Measurements from ENCODE around the gene MBNL2. TPM values are rescaled to one million over a fixed set of nuclear protein-coding genes. Genes with fewer than 3 reads are reported as not detected.

MBNL2 gene
- total and polyA plus RNA-seq, 2 experiments from 2014 or later: 0.55 to 3.2 TPM

- TF ChIP-seq CTCF (conservative IDR thresholded peaks at IDR 0.05; ENCODE audit: low read depth in 2 of 2): no peak
- DNase-seq (ENCODE audit: low spot score) (no peak), ATAC-seq (no peak)
- peaks cover 13% of the 10 kb centered on the region for H3K4me1 Mint-ChIP-seq
- H3K27me3 ChIP-seq (ENCODE audit: insufficient read depth): no peaks in the 10 kb centered on the region
- no peak overlapping the region for H3K4me3 ChIP-seq
- H3K27me3 Mint-ChIP-seq (ENCODE audit: insufficient read depth, low read depth, poor library complexity): no peaks in the 10 kb centered on the region
- H3K36me3 Mint-ChIP-seq (ENCODE audit: low read depth): no peaks in the 10 kb centered on the region
- H3K27ac Mint-ChIP-seq: no peak overlapping the region
- H3K4me1 ChIP-seq (ENCODE audit: insufficient read depth): 0 out of 2 replicates have a peak, but pooled peaks cover 3% of the 10 kb centered on the region
- H3K9me2 ChIP-seq (ENCODE audit: insufficient read depth): peaks cover 13% of the 10 kb centered on the region
- H3K4me2 ChIP-seq: no peak overlapping the region
- H2AFZ ChIP-seq: no peak overlapping the region
- H3K9me3 Mint-ChIP-seq: no peaks in the 10 kb centered on the region
- no peaks in the 10 kb centered on the region for H3F3A ChIP-seq (replicated peaks; ENCODE audit: low read depth)
- H3K79me2 ChIP-seq (replicated peaks; ENCODE audit: insufficient read depth): no peaks in the 10 kb centered on the region
- no peaks in the 10 kb centered on the region for H3K36me3 ChIP-seq (ENCODE audit: insufficient read depth)
- H3K27ac ChIP-seq (ENCODE audit: low read depth): no peak overlapping the region
- H4K20me1 ChIP-seq (replicated peaks; ENCODE audit: insufficient read depth): no peaks in the 10 kb centered on the region
- H3K4me3 Mint-ChIP-seq: no peak overlapping the region
Observed at GRCh38 chr13:97306645-97307044, 84.5 kb downstream of the MBNL2 start.

- ATAC-seq (no peak), DNase-seq (ENCODE audit: low spot score) (no peak)
- no peaks in the 10 kb centered on the region for H3K27me3 ChIP-seq (ENCODE audit: insufficient read depth)
- no peaks in the 10 kb centered on the region for H3K36me3 ChIP-seq (ENCODE audit: insufficient read depth)
- H3K4me1 Mint-ChIP-seq: peaks cover 13% of the 10 kb centered on the region
- no peak overlapping the region for H3K4me3 Mint-ChIP-seq
- H4K20me1 ChIP-seq (replicated peaks; ENCODE audit: insufficient read depth): no peaks in the 10 kb centered on the region
- H3K4me2 ChIP-seq: no peak overlapping the region
- 0 out of 2 replicates have a peak, but pooled peaks cover 3% of the 10 kb centered on the region for H3K4me1 ChIP-seq (ENCODE audit: insufficient read depth)
- H2AFZ ChIP-seq: no peak overlapping the region
- H3K9me2 ChIP-seq (ENCODE audit: insufficient read depth): peaks cover 13% of the 10 kb centered on the region
- no peaks in the 10 kb centered on the region for H3F3A ChIP-seq (replicated peaks; ENCODE audit: low read depth)
- no peaks in the 10 kb centered on the region for H3K27me3 Mint-ChIP-seq (ENCODE audit: insufficient read depth, low read depth, poor library complexity)
- no peaks in the 10 kb centered on the region for H3K79me2 ChIP-seq (replicated peaks; ENCODE audit: insufficient read depth)
- no peak overlapping the region for H3K4me3 ChIP-seq
- no peak overlapping the region for H3K27ac Mint-ChIP-seq
- no peaks in the 10 kb centered on the region for H3K36me3 Mint-ChIP-seq (ENCODE audit: low read depth)
- H3K9me3 Mint-ChIP-seq: no peaks in the 10 kb centered on the region
- no peak overlapping the region for H3K27ac ChIP-seq (ENCODE audit: low read depth)
- TF ChIP-seq JUNB (IDR thresholded peaks at IDR 0.05; ENCODE audit: unreplicated experiment) (no peak), REST (IDR thresholded peaks at IDR 0.05; ENCODE audit: unreplicated experiment) (no peak), NANOG (IDR thresholded peaks at IDR 0.05; ENCODE audit: borderline replicate concordance) (no peak), POLR2AphosphoS5 (IDR thresholded peaks at IDR 0.05; ENCODE audit: low read depth) (no peak), ZNF462 (CRISPR knock-in tag; IDR thresholded peaks at IDR 0.05) (no peak), CTCF (conservative IDR thresholded peaks at IDR 0.05; ENCODE audit: low read depth in 2 of 2) (no peak)
Observed at GRCh38 chr13:97307118-97307881, 85.2 kb downstream of the MBNL2 start.
